CD4-positive, alpha-beta T cell treated with Interferon gamma for 1 hour (primary cell): Measurements from ENCODE around the gene CPM.
"Not testable (repeated sequence)": the region's sequence is repeated elsewhere in the genome, so short reads cannot be mapped to it uniquely, and the experiment has no call there.

Experiments used
- DNase-seq: peaks from one replicate; pipeline ENCODE4 v3.0.0-alpha.2; 2020

The CPM gene

DNA sequence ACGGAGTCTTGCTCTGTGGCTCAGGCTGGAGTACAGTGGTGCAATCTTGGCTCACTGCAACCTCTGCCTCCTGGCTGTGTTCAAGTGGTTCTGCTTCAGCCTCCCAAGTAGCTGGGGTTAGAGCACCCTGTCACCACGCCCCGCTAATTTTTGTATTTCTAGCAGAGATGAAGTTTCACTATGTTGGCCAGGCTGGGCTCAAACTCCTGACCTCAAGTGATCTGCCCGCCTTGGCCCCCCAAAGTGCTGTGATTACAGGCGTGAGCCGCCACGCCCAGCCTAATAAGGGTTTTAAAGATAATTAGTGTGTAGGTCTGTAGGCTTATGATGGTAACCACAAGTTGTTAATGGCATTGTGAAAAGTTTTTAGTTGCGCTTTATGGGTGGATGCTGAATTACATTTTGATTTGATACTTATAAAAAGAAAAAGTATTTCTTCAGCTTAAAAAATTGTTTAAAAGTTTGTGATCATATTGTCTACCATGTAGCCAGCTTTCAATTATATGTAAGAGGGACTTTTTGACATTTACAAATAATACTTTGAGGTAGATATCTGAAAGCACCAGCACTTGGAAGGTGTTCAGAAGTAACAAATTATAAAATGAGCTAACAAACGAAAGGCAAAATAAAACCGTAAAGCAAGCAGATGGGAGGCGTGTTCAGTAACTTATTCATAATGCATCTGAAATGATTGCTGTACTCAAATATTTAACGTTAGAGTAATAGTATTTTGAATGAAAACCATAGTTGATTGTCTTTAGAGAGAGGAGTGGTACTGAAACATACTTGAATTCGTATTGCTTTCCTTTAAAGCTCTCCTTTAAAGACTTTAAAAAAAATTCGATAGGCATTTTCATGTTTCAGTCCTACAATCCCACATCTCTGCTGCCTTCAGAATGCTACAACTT, 87.9 kb downstream of the CPM start:
- no peak for DNase-seq

DNA sequence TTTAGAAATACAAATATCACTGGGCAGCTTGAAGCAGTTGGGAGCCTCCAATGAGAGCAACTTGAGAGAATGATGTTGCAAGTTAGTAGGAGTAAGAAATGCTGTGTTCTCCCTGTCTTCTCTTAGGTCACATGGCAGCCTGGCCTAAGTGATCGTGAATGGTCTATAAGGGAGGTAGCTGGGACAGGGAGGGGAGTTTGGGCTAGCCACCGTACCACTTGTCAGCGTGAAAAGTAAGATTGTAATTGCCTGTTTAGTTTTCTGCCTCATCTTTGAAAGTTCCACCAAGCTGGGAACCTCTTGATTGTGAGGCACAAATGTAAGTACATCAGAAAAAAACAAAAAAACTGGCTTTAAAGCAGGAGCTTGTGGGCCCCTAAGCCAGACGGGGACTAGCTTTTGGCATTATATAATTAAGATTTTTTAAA, 88.6 kb downstream of the CPM start:
- DNase-seq: no peak

DNA sequence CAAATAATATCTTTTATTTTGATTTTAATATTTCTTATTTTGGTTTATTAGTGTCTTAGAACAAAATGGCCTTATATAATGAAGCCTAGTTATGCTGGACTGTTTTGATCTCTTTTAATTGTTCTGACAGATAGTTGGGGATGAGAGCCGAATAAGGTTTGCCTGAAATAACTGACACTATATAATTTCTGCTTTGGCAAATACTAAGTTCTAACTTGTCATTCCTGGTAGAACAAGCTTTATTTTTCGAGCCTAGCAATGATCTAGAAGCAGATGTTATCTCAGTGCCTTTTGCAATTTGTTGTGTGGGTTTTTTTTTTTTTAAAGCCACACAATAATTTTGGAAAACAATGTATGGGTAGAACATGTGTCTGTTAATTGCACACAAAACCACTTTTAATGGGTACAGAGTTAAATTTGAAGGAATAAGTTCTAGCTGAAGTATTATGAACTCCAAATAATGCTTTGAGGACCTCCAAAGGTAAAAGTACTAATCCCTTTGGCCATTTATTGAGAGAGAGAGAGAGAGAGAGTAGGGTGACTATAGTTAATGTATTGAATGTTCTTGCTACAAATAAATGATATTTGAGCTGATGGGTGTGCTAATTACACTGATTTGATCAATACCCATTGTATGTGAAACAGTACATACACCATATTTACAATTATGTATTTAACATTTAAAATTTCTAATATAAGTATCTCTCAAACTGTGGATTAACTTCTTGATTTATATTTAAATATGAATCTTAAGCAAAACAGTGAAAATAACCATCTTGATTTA, 90.0 kb downstream of the CPM start:
- DNase-seq: no peak

DNA sequence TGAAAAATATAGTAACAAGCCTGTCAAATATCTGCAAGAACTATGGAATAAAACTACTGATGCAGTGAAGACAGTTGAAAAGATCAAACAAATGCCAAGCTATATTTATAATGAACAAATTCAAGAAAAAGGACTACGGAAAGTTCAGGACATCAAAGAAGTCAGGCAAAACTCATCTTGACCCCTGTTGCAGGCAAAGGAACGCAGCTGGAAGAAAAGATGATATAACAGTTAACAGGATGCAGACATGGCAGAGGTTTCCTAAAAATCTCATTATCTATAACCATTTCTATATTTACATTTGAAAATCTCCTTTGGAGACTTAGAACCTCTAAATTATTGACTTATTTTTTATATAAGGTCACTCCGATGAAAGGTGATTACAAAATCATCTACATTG, 90.8 kb downstream of the CPM start:
- DNase-seq: no peak

DNA sequence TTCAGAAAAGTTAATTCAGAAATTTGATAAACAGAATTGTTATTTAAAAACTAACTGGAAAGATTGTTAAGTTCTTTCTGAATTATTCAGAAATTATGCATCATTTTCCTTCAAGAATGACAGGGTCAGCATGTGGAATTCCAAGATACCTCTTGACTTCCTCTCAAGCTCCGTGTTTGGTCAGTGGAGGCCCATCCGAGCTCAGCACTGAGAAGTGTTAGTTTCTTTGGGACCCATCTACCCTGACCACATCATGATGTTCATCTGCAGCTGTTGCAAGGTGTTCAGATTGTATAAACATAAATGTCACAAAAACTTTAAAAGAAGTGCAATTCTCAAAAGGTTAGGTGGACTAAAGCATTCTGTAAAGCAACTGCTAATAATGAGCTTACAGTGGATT, 91.3 kb downstream of the CPM start:
- no peak for DNase-seq

DNA sequence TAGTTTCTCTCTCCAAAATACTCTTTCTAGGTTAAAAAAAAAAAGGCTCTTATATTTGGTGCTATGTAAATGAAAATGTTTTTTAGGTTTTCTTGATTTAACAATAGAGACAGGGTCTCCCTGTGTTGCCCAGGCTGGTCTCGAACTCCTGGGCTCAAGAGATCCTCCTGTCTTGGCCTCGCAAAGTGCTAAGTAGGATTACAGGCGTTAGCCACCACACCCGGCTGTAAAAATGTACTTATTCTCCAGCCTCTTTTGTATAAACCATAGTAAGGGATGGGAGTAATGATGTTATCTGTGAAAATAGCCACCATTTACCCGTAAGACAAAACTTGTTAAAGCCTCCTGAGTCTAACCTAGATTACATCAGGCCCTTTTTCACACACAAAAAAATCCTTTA, 91.8 kb downstream of the CPM start:
- DNase-seq: not testable (repeated sequence)

DNA sequence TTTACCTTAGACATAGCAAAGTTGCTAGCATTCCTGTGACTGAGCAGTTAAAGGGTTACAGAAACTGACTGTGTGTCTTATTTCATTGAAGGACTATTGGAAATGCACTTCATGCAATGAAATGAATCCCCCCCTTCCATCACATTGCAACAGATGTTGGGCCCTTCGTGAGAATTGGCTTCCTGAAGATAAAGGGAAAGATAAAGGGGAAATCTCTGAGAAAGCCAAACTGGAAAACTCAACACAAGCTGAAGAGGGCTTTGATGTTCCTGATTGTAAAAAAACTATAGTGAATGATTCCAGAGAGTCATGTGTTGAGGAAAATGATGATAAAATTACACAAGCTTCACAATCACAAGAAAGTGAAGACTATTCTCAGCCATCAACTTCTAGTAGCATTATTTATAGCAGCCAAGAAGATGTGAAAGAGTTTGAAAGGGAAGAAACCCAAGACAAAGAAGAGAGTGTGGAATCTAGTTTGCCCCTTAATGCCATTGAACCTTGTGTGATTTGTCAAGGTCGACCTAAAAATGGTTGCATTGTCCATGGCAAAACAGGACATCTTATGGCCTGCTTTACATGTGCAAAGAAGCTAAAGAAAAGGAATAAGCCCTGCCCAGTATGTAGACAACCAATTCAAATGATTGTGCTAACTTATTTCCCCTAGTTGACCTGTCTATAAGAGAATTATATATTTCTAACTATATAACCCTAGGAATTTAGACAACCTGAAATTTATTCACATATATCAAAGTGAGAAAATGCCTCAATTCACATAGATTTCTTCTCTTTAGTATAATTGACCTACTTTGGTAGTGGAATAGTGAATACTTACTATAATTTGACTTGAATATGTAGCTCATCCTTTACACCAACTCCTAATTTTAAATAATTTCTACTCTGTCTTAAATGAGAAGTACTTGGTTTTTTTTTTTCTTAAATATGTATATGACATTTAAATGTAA, 93.5 kb downstream of the CPM start:
- DNase-seq: no peak

DNA sequence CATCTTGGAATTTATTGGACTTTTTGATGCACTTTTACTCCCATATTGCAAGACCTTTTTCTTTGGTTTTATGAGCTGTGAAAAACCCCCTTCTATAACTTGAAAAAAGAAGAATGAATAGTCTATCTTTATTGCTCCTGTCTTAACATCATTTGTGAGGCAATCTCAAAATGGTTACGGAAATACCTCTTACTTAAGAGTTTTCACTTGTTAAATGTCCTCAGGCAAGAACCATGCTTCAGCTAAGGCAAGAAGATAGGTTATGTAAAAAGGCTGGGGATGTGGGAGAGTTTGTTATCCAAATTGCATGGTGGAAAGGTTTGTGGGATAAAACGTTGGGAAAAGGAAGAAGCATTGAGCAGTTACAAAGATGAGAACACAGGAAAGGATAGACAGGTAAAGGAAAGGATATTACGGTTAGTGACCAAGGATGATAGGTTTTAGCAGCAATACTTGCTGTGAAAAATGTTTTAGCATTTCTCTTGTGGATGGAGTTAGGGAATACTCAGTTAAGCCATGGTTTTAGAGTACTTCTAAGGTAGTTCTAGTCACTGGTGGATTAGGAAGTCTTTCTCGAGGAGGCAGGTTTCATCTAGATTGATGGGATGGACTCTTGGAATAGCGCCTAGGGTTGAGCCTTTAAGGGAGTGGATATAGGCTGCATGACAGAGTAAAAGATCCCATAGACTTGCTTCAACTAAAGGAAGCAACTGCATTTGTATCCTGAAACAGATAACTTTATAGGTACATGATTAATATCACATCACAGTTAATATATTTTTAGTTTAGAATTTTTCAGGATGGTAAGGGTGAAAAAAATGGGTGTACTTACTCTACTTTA, 94.7 kb downstream of the CPM start:
- DNase-seq: no peak

DNA sequence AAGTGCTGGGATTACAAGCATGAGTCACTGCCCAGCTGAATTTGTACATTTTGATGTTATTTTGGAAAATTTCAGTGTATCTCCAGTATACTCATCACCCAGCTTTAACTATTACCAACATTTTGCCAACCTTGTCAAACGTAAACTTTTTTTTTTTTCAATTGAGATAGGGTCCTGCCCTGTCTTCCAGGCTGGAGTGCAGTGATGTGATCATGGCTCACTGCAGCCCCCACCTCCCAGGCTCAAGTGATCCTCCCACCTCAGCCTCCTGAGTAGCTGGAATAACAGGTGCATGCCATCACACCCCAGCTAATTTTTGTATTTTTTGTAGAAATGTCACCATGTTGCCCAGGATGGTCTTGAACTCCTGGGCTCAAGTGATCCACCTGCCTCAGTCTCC, 95.8 kb downstream of the CPM start:
- no peak for DNase-seq

DNA sequence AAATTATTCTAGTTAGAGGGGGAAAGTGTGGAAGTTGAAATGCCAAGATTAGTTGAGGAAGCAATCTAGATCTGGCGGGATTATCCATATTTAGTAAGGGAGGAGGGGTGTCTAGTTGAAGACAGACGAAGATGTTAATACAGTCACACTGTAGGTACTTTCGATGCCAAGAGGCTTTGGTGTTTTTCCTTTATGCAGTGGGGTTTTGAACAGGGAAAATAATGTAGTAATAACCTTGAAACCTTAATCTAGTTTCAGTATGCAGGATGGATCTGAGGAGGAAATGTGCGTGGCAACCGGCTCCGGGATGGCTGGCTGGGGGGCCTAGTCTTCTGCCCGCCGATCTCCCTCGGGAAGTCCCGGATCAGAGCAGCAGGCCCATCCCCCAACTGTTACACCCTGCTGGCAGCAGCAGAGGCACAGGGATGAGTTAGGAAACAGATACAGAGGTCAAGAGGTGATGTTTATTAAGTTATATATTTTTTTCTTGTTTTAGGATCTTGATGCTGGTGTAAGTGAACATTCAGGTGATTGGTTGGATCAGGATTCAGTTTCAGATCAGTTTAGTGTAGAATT, 97.5 kb downstream of the CPM start:
- no peak for DNase-seq

DNA sequence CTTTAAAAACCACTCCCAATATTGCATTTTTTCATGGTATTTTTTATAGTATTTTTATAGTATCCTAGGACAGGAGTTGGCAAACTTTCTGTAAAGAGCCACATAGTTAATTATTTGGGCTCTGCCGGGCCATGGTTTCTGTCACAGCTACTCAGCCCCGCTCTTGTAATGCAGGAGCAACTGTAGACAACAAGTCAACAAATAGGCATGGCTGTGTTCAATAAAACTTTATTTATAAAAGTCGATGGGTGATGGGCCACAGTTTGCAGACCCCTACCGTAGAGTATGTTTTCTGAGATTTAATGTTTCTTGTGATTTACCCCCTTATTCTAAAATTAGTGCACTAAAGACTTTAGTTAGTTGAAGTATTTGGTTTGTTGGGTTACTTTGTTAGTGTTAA, 99.5 kb downstream of the CPM start:
- no peak for DNase-seq

DNA sequence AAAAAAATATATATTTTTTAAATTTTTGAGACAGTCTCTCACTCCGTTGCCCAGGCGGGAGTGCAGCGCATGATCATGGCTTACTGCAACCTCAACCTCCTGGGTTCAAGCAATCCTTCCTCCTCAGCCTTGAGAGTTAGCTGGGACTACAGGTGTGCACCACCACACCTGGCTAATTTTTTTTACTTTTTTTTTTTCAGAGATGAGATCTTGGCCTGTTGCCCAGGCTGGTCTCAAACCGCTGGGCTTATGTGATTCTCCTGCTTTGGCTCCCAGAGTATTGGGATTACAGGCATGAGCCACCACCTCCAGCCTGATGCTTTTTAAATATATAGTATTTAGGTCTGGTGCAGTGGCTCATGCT, 100.5 kb downstream of the CPM start:
- DNase-seq: no peak

DNA sequence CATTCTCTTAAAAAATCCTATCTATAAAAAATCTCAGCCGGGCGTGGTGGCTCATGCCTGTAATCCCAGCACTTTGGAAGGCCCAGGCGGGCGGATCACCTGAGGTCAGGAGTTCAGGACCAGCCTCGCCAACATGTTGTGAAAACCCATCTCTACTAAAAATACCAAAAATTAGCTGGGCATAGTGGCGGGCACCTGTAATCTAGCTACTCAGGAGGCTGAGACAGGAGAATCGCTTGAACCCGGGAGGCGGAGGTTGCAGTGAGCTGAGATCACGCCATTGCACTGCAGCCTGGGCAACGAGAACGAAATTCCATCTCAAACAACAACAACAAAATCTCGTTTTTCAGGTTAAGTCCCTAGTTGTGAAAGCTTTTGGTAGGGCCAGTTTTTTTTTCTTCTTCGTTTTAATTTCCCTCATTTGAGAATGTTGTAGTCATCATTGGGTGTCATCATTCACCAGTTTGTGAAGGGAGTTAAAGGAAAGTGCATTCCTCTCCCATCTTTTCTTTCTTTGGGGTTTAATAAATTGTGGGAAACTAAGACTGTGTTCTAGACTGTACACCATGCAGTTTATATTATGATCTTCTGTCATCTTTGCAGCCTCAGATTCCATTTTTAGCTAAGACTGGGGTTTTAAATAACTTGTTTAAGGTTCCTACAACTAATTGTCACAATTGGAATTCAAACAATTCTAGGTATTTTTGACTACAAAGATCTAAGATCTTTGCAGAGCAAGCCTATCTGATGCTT, 101.0 kb downstream of the CPM start:
- no peak for DNase-seq

DNA sequence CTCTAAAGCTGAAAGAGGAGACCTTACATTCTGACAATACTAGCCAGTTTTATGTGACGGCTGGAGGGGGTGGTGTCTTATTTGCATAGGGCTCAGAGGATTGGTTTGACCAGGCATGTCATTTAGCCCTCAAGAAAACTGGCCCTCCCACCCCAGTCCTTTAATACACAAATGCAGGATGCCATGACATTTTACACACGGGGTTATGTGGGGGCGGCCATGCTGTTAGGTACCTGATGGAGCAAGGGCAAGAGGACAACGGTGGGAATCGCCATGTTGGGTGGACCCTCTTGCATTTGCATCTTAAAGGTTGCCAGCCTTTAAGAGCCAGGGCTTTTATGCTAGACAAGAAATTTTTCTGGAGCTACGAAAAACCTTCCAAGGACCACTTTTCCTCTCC, 101.7 kb downstream of the CPM start:
- DNase-seq: no peak

DNA sequence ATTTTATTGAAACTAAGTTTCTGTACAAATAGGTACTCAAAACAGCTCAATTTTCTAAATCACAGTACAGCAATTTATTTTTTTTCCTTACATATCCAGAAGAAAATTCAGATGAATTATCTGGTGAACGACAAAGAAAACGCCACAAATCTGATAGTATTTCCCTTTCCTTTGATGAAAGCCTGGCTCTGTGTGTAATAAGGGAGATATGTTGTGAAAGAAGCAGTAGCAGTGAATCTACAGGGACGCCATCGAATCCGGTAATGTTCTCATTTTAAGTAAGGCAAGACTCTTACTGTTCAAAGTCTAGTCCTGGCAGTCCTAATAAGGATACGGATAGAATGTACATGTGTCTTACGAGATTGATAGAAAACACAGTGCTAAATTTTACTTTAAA, 104.3 kb downstream of the CPM start:
- DNase-seq: no peak

DNA sequence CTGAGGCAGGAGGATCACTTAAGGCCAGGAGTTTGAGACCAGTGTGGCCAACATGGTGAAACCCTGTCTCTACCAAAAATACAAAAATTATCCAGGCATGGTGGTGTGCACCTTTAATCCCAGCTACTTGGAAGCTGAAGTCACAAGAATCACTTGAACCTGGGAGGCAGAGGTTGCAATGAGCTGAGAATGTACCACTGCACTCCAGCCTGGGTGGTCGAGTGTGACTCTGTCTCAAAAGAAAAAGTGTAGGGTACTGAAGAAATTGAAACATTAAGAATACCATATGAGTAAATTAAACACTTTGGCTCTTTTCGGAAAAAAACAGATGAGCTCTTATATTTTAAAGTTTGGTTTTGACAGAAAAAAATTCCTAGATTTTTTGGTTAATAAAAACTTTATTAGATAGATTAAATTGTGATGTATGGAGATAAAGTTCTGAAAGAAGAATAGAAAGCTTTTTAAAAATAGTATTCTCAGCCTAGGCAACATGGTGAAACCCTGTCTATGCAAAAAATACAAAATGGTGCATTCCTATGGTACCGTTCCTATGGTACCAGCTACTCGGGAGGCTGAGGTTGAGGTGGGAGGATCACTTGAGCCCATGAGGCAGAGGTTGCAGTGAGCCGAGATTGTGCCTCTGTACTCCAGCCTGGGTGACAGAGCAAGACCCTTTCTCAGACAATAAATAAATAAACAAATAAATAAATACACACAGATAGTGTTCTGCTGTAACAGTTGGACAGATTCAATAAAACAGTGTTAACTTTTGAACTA, 104.9 kb downstream of the CPM start:
- DNase-seq: no peak

DNA sequence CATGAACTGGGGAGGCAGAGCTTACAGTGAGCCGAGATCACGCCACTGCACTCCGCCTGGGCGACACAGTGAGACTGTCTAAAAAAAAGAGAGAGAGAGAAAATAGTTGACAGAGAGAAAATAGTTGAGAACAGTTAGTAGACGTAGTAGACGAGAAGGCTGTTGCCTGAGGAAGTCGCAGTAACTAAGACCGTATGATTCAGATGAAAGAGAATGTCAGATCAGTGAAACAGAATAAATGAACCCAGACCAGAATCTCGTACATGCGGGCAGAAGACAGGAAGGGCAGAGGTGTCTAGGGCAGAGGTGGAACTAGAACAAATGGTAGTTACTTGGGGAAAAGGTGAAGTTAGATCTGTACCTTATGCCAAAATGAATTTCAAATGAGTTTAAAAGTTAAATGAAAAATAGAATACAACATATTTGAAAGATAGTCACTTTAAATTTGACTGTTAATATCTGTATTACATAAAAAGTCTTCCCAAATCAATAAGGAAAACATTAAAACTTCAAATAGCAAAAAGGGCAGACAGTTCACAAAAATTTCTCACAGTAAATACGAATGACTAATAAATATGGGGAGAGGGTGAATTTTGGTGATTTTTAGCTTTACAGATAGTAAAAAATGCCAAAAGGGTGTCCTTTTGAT, 107.3 kb downstream of the CPM start:
- DNase-seq: no peak

DNA sequence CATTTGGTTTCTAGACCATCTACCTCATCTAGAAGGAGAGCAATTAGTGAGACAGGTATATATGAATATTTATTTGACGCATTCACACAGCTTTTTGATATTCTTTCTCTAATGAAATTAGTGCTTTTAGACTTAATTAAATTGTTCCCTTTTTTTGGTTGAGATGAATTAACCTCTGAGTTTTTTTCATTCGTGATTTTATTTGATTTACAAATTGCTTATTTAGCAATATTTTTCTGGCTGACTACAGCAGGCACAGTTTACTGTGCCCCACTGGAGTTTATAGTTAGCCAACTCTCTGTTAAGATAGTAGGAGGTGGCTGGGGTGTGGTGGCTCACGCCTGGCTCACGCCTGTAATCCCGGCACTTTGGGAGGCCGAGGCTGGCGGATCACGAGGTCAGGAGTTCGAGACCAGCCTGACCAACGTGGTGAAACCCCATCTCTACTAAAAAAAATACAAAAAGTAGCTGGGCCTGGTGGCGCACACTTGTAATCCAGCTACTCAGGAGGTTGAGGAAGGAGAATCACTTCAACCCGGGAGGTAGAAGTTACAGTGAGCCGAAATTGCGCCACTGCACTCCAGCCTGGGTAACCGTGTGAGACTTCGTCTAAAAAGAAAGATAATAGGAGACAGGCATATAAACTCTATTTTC, 108.2 kb downstream of the CPM start:
- no peak for DNase-seq

DNA sequence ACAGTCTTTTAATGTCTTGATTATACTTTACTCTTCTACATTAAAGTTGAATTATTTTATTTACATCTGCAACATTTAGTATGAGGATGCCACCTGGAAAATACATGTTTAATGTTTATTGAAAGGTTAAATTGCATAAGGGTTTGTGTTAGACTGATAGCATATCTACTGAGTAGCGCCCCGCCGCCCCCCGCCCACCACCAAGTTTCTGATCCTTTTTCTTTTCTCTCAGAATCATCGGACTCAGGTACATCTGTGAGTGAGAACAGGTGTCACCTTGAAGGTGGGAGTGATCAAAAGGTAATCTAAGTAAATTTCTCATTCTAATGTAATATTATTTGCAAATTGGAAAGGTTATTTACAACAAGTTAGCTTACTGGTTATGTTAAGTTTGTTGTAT, 108.8 kb downstream of the CPM start:
- DNase-seq: no peak
